ENCODE results near the gene HRAS. TPM values are rescaled to one million over a fixed set of nuclear protein-coding genes. Genes with fewer than 3 reads are reported as not detected.

The HRAS gene
- polyA plus RNA-seq, 1 of the 3 experiments (the other 2 are of a cell fraction), result 217 TPM

GRCh38 chr11:556662-557256, 21.4 kb upstream of the HRAS start:
- no peaks in the 10 kb centered on the region; the same call in 1 of the 2 replicates for H3K79me2 ChIP-seq (ENCODE audit: insufficient read depth)
- H3K9me3 ChIP-seq, result no peaks in the 10 kb centered on the region
- no peaks in the 10 kb centered on the region for H4K20me1 ChIP-seq (ENCODE audit: insufficient read depth)
- H2AFZ ChIP-seq (ENCODE audit: low read depth), result no peak overlapping the region
- H3F3A ChIP-seq (replicated peaks; ENCODE audit: insufficient read depth), result no peaks in the 10 kb centered on the region
- H3K9me2 ChIP-seq, result no peaks in the 10 kb centered on the region
- no peak overlapping the region for H3K4me3 ChIP-seq (ENCODE audit: low read depth in 2 of 2, low read length in 1 of 2)
- no peaks in the 10 kb centered on the region for H3K36me3 ChIP-seq (replicated peaks in 1 of 2; ENCODE audit: control insufficient read depth in 1 of 2, insufficient read depth in 2 of 2, low read length in 1 of 2)
- POLR2A ChIA-PET, result interaction anchor here (0.6 to 1.1 kb wide), 3 partner anchors 8 to 28 kb away, joined by 3 read pairs; no protein-coding TSS in a partner anchor
- 76% methylated on average over 7 of the region's 22 CpGs for WGBS (ENCODE audit: low lambda C conversion rate)
- no peak for TF ChIP-seq POLR2AphosphoS5 (IDR thresholded peaks at IDR 0.05; ENCODE audit: low read depth, low read length)
- TF ChIP-seq, protein P1, sequence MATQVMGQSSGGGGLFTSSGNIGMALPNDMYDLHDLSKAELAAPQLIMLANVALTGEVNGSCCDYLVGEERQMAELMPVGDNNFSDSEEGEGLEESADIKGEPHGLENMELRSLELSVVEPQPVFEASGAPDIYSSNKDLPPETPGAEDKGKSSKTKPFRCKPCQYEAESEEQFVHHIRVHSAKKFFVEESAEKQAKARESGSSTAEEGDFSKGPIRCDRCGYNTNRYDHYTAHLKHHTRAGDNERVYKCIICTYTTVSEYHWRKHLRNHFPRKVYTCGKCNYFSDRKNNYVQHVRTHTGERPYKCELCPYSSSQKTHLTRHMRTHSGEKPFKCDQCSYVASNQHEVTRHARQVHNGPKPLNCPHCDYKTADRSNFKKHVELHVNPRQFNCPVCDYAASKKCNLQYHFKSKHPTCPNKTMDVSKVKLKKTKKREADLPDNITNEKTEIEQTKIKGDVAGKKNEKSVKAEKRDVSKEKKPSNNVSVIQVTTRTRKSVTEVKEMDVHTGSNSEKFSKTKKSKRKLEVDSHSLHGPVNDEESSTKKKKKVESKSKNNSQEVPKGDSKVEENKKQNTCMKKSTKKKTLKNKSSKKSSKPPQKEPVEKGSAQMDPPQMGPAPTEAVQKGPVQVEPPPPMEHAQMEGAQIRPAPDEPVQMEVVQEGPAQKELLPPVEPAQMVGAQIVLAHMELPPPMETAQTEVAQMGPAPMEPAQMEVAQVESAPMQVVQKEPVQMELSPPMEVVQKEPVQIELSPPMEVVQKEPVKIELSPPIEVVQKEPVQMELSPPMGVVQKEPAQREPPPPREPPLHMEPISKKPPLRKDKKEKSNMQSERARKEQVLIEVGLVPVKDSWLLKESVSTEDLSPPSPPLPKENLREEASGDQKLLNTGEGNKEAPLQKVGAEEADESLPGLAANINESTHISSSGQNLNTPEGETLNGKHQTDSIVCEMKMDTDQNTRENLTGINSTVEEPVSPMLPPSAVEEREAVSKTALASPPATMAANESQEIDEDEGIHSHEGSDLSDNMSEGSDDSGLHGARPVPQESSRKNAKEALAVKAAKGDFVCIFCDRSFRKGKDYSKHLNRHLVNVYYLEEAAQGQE (IDR thresholded peaks at IDR 0.05; ENCODE audit: low read depth, low read length), result no peak
- TF ChIP-seq NRF1 (IDR thresholded peaks at IDR 0.05; ENCODE audit: low read depth, low read length), result no peak
- TF ChIP-seq, protein P2, sequence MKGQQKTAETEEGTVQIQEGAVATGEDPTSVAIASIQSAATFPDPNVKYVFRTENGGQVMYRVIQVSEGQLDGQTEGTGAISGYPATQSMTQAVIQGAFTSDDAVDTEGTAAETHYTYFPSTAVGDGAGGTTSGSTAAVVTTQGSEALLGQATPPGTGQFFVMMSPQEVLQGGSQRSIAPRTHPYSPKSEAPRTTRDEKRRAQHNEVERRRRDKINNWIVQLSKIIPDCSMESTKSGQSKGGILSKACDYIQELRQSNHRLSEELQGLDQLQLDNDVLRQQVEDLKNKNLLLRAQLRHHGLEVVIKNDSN (IDR thresholded peaks at IDR 0.05; ENCODE audit: borderline replicate concordance, low read depth), result no peak
- TF ChIP-seq CHD2 (IDR thresholded peaks at IDR 0.05; ENCODE audit: low read length, partially characterized antibody), result no peak
- no peak for TF ChIP-seq ELF1 (IDR thresholded peaks at IDR 0.05)
- TF ChIP-seq ZBTB33 (IDR thresholded peaks at IDR 0.05; ENCODE audit: borderline replicate concordance, low read depth), result no peak
- no peak for TF ChIP-seq FOSL2 (IDR thresholded peaks at IDR 0.05; ENCODE audit: borderline replicate concordance, low read depth)
- no peak for TF ChIP-seq TEAD4 (IDR thresholded peaks at IDR 0.05; ENCODE audit: borderline replicate concordance, insufficient read depth)
- TF ChIP-seq RXRA (IDR thresholded peaks at IDR 0.05; ENCODE audit: borderline replicate concordance, low read depth), result no peak
- TF ChIP-seq SMC3 (IDR thresholded peaks at IDR 0.05; ENCODE audit: low read depth, low read length), result no peak
- TF ChIP-seq, protein P3, sequence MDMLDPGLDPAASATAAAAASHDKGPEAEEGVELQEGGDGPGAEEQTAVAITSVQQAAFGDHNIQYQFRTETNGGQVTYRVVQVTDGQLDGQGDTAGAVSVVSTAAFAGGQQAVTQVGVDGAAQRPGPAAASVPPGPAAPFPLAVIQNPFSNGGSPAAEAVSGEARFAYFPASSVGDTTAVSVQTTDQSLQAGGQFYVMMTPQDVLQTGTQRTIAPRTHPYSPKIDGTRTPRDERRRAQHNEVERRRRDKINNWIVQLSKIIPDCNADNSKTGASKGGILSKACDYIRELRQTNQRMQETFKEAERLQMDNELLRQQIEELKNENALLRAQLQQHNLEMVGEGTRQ (IDR thresholded peaks at IDR 0.05; ENCODE audit: borderline replicate concordance, low read depth, low read length), result no peak
- TF ChIP-seq TAF1 (IDR thresholded peaks at IDR 0.05; ENCODE audit: borderline replicate concordance, low read depth, low read length), result no peak
- no peak for TF ChIP-seq GABPA (IDR thresholded peaks at IDR 0.05; ENCODE audit: low read depth)
- H3K4me2 ChIP-seq, result no peak overlapping the region
- no peak overlapping the region for H3K27ac ChIP-seq (ENCODE audit: low read depth in 2 of 2, low read length in 1 of 2)
- no peak for DNase-seq
- CTCF ChIA-PET, result interaction anchor here (1.1 to 3.6 kb wide), 4 partner anchors 9 to 172 kb away, joined by 3 to 41 read pairs (median 3); no protein-coding TSS in a partner anchor
- peaks cover 4 to 31% of the 10 kb centered on the region in 2 experiments; a peak in 2 of 4 replicates for H3K4me1 ChIP-seq (ENCODE audit: control insufficient read depth in 1 of 2, insufficient read depth in 2 of 2, low read depth in 1 of 2, low read length in 1 of 2)
- H3K9ac ChIP-seq, result no peak overlapping the region
- H3K27me3 ChIP-seq (ENCODE audit: insufficient read depth), result peaks cover 11% of the 10 kb centered on the region
